Dedifferentiated amniotic fluid mesenchymal stem cell (primary cell): ENCODE results near the gene CCDC83.
"Not testable (repeated sequence)": the region's sequence is repeated elsewhere in the genome, so short reads cannot be mapped to it uniquely, and the experiment has no call there.

Experiments used
- DNase-seq: peaks from one replicate; pipeline ENCODE4 v3.0.0-alpha.2; 2016; ENCODE audit errors: extremely low spot score

CCDC83 gene

GRCh38 chr11:85889108-85889507 is 33.9 kb downstream of the CCDC83 start:
- no peak for DNase-seq

GRCh38 chr11:85889676-85890579 is 34.7 kb downstream of the CCDC83 start:
- peak; percentile 36 for DNase-seq

GRCh38 chr11:85893395-85893794 is 38.2 kb downstream of the CCDC83 start:
- DNase-seq: no peak

- DNase-seq: no peak
Observed at GRCh38 chr11:85896876-85897275, 41.7 kb downstream of the CCDC83 start.

GRCh38 chr11:85898456-85898855 is 43.3 kb downstream of the CCDC83 start:
- no peak for DNase-seq

- no peak for DNase-seq
Observed at GRCh38 chr11:85902353-85902752, 47.2 kb downstream of the CCDC83 start.

GRCh38 chr11:85903406-85903805 is 48.2 kb downstream of the CCDC83 start:
- DNase-seq: no peak

- DNase-seq: no peak
Observed at GRCh38 chr11:85903811-85904210, 48.6 kb downstream of the CCDC83 start.

- DNase-seq: no peak
Observed at GRCh38 chr11:85912414-85912813, 57.2 kb downstream of the CCDC83 start.

GRCh38 chr11:85913513-85913912 is 58.3 kb downstream of the CCDC83 start:
- DNase-seq: no peak

GRCh38 chr11:85914425-85914824 is 59.2 kb downstream of the CCDC83 start:
- DNase-seq: no peak

GRCh38 chr11:85918910-85919794 is 64.0 kb downstream of the CCDC83 start:
- DNase-seq: no peak

- DNase-seq: no peak
Observed at GRCh38 chr11:85922367-85922766, 67.2 kb downstream of the CCDC83 start.

GRCh38 chr11:85923455-85923854 is 68.3 kb downstream of the CCDC83 start:
- DNase-seq: no peak

- not testable (repeated sequence) for DNase-seq
Observed at GRCh38 chr11:85926653-85927214, 71.6 kb downstream of the CCDC83 start.

GRCh38 chr11:85930879-85931366 is 75.7 kb downstream of the CCDC83 start:
- DNase-seq: no peak

GRCh38 chr11:85934596-85935169 is 79.5 kb downstream of the CCDC83 start:
- no peak for DNase-seq

GRCh38 chr11:85935751-85936150 is 80.6 kb downstream of the CCDC83 start:
- DNase-seq: no peak

- DNase-seq: no peak
Observed at GRCh38 chr11:85937835-85938234, 82.7 kb downstream of the CCDC83 start.

GRCh38 chr11:85939099-85940015 is 84.2 kb downstream of the CCDC83 start:
- no peak for DNase-seq
